Measurements from ENCODE around the gene FADS2. TPM values are rescaled to one million over a fixed set of nuclear protein-coding genes. Genes with fewer than 3 reads are reported as not detected.

The FADS2 gene
- total and polyA plus RNA-seq, 9 of the 15 experiments (the other 6 are each of a cell fraction or from before 2014, with no cell fraction given), result 2.9 to 42.8 (median 16.2) TPM

DNA sequence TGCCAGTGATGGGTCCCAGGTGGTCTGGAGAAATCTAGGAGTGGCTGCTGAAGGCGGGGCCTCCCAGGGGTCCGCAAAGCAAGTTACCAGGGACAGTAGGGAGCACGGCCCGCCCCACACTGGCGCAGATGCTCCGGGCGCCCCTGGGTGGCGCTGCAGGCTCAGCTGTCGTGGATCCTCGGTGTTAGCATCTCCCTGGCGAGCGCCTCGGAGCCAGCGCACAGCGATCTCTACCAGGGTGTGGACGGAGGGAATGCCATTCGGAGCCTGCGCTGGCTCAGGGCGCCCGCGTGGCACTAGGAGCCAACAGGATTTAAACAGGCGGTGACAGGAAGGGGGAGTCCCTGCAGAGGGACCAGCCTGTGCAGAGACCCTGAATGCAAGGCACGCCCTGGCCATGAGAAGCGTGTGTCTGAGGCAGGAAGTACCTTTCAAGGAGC is 43.1 kb downstream of the FADS2 start (continued):
- no peak for TF ChIP-seq ZNF140 (CRISPR knock-in tag; IDR thresholded peaks at IDR 0.05)
- TF ChIP-seq, protein P1, sequence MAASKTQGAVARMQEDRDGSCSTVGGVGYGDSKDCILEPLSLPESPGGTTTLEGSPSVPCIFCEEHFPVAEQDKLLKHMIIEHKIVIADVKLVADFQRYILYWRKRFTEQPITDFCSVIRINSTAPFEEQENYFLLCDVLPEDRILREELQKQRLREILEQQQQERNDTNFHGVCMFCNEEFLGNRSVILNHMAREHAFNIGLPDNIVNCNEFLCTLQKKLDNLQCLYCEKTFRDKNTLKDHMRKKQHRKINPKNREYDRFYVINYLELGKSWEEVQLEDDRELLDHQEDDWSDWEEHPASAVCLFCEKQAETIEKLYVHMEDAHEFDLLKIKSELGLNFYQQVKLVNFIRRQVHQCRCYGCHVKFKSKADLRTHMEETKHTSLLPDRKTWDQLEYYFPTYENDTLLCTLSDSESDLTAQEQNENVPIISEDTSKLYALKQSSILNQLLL (CRISPR knock-in tag; IDR thresholded peaks at IDR 0.05; ENCODE audit: borderline replicate concordance), result no peak
- no peak for TF ChIP-seq NFYB (IDR thresholded peaks at IDR 0.05; ENCODE audit: extremely low read depth, insufficient read length)
- TF ChIP-seq, protein P2, sequence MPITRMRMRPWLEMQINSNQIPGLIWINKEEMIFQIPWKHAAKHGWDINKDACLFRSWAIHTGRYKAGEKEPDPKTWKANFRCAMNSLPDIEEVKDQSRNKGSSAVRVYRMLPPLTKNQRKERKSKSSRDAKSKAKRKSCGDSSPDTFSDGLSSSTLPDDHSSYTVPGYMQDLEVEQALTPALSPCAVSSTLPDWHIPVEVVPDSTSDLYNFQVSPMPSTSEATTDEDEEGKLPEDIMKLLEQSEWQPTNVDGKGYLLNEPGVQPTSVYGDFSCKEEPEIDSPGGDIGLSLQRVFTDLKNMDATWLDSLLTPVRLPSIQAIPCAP (CRISPR knock-in tag; IDR thresholded peaks at IDR 0.05; ENCODE audit: borderline replicate concordance), result no peak
- no peak for TF ChIP-seq RUNX1 (IDR thresholded peaks at IDR 0.05; ENCODE audit: low read depth)
- no peak for TF ChIP-seq ADNP (tag; IDR thresholded peaks at IDR 0.05)
- peak; percentile 23; the same call in 1 of the 2 replicates for TF ChIP-seq L3MBTL2 (IDR thresholded peaks at IDR 0.05)
- TF ChIP-seq ZNF77 (CRISPR knock-in tag; IDR thresholded peaks at IDR 0.05), result no peak
- TF ChIP-seq MYNN (IDR thresholded peaks at IDR 0.05), result peak; percentile 80
- TF ChIP-seq MYNN (CRISPR knock-in tag; IDR thresholded peaks at IDR 0.05), result no peak
- no peak for TF ChIP-seq HEY1 (CRISPR knock-in tag; IDR thresholded peaks at IDR 0.05; ENCODE audit: borderline replicate concordance)
- TF ChIP-seq, protein P3, sequence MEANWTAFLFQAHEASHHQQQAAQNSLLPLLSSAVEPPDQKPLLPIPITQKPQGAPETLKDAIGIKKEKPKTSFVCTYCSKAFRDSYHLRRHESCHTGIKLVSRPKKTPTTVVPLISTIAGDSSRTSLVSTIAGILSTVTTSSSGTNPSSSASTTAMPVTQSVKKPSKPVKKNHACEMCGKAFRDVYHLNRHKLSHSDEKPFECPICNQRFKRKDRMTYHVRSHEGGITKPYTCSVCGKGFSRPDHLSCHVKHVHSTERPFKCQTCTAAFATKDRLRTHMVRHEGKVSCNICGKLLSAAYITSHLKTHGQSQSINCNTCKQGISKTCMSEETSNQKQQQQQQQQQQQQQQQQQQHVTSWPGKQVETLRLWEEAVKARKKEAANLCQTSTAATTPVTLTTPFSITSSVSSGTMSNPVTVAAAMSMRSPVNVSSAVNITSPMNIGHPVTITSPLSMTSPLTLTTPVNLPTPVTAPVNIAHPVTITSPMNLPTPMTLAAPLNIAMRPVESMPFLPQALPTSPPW (CRISPR knock-in tag; IDR thresholded peaks at IDR 0.05), result peak; percentile 63; the same call in 1 of the 2 replicates
- TF ChIP-seq ZNF124 (CRISPR knock-in tag; IDR thresholded peaks at IDR 0.05), result no peak
- TF ChIP-seq ESRRA (IDR thresholded peaks at IDR 0.05; ENCODE audit: borderline replicate concordance, low read depth), result peak; percentile 46; the same call in 1 of the 2 replicates
- TF ChIP-seq, protein P4, sequence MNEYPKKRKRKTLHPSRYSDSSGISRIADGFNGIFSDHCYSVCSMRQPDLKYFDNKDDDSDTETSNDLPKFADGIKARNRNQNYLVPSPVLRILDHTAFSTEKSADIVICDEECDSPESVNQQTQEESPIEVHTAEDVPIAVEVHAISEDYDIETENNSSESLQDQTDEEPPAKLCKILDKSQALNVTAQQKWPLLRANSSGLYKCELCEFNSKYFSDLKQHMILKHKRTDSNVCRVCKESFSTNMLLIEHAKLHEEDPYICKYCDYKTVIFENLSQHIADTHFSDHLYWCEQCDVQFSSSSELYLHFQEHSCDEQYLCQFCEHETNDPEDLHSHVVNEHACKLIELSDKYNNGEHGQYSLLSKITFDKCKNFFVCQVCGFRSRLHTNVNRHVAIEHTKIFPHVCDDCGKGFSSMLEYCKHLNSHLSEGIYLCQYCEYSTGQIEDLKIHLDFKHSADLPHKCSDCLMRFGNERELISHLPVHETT (CRISPR knock-in tag; conservative IDR thresholded peaks at IDR 0.05 in 1 of 2, IDR thresholded peaks at IDR 0.05 in 1 of 2), result no peak
- TF ChIP-seq XRCC3 (IDR thresholded peaks at IDR 0.05), result no peak
- no peak for TF ChIP-seq PATZ1 (CRISPR knock-in tag; IDR thresholded peaks at IDR 0.05; ENCODE audit: borderline replicate concordance)
- TF ChIP-seq NCOA4 (IDR thresholded peaks at IDR 0.05; ENCODE audit: partially characterized antibody), result no peak
- TF ChIP-seq, protein P5, sequence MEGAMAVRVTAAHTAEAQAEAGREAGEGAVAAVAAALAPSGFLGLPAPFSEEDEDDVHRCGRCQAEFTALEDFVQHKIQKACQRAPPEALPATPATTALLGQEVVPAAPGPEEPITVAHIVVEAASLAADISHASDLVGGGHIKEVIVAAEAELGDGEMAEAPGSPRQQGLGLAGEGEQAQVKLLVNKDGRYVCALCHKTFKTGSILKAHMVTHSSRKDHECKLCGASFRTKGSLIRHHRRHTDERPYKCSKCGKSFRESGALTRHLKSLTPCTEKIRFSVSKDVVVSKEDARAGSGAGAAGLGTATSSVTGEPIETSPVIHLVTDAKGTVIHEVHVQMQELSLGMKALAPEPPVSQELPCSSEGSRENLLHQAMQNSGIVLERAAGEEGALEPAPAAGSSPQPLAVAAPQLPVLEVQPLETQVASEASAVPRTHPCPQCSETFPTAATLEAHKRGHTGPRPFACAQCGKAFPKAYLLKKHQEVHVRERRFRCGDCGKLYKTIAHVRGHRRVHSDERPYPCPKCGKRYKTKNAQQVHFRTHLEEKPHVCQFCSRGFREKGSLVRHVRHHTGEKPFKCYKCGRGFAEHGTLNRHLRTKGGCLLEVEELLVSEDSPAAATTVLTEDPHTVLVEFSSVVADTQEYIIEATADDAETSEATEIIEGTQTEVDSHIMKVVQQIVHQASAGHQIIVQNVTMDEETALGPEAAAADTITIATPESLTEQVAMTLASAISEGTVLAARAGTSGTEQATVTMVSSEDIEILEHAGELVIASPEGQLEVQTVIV (CRISPR knock-in tag; IDR thresholded peaks at IDR 0.05; ENCODE audit: borderline replicate concordance), result no peak
